OCI-LY1 (cell line): ENCODE results near the gene IQCK.

Experiments used
- CTCF ChIP-seq: fragments of 200-600 bp; sonication (generic), shearing (Covaris generic); IDR thresholded peaks from 2 replicates; pipeline ENCODE4 v1.5.1; 2017; ENCODE audit warnings: mild to moderate bottlenecking, antibody characterized with exemption, low read length, moderate library complexity, mixed read lengths
- EZH2 ChIP-seq: fragments of 200-600 bp; sonication (generic), shearing (Covaris generic); IDR thresholded peaks from 2 replicates; pipeline ENCODE4 v1.8.0; 2017; ENCODE audit warnings: borderline replicate concordance, mixed run types, mild to moderate bottlenecking, antibody characterized with exemption, low read length, moderate library complexity, mixed read lengths

- TF ChIP-seq CTCF = no peak
- no peak for TF ChIP-seq EZH2
These were observed 58.5 kb downstream of the IQCK start for GRCh38 chr16:19776565-19776964.
